NAMALWA (cell line): ENCODE results near the gene EHBP1L1.
"Not testable (repeated sequence)": the region's sequence is repeated elsewhere in the genome, so short reads cannot be mapped to it uniquely, and the experiment has no call there.

Experiments used
- DNase-seq: peaks from one replicate; pipeline ENCODE4 v3.0.0-alpha.2; 2015; ENCODE audit warnings: low spot score

The EHBP1L1 gene

DNA sequence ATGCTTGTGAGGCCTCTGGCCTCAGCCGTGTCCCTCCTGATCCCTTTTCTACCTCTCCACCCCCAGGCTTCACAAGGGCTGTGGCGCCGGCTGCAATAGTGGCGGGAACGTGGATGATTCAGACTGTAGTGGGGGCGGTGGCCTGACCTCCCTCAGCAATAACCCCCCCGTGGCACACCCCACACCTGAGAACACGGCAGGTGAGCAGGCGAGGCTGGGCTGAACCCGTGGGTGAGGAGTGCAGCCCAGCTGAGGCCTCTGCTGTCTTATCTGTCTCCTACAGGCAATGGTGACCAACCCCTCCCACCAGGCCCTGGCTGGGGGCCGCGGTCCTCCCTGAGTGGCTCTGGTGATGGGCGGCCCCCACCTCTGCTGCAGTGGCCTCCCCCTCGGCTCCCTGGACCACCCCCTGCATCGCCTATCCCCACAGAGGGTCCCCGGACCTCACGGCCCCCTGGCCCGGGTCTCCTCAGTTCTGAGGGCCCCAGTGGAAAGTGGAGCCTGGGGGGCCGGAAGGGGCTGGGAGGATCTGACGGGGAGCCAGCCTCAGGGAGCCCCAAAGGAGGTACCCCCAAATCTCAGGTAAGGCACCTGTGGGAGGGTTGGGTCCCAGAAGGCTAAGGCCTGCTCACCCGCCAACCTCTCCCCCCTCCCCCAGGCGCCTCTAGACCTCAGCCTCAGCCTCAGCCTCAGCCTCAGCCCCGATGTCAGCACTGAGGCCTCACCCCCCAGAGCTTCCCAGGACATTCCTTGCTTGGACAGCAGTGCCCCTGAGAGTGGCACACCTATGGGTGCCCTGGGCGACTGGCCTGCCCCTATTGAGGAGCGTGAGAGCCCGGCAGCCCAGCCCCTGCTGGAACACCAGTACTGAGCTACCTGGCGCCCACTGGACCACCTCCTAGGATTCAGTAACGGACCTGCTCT lies 60.5 kb downstream of the EHBP1L1 start:
- no peak for DNase-seq

DNA sequence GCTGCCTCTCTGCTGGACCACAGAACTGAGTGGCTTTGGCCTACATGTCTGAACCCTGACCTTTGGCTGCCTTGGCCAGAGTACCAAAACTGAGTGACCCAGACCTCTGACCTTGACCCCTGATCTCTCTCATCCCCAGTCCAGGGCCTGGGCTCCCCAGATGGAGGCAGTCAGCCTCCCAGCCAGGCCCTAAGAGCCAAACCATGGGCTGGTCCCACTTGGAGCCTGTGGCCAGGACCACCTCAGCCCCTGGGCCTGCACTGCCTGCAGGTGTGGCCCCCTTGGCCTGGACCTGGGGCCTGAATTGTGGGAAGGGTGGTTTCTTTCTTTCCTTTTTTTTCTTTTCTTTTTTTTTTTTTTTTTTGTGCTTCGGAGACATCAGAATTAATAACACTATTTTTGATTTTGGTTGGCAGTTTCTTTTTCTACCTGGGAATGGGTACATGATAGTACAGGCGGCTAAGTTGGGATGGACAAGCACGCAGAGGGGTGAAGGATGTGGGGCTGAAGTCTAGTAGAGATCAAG lies 61.2 kb downstream of the EHBP1L1 start:
- DNase-seq, result no peak

GRCh38 chr11:65637794-65638419 lies 62.1 kb downstream of the EHBP1L1 start, which contains the start of gene SIPA1:
SIPA1 (plus strand) TSS chr11:65638101; CDS start chr11:65640922, 2,821 bp downstream.
- DNase-seq, result peak; percentile 75

DNA sequence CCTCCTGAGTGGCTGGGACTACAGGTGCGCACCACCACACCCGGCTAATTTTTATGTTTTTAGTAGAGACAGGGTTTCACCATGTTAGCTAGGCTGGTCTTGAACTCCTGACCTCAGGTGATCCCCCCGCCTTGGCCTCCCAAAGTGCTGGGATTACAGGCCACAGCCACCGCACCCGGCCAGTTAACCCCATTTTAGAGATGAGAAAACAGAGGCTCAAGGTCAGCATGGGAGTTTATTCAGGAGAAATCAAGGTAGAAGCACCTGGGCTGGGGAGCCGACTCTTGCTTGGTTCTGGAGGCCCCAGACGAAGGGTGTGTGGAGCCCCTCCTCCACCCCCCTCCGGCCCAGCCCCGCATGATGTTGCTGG lies 63.4 kb downstream of the EHBP1L1 start:
- not testable (repeated sequence) for DNase-seq

DNA sequence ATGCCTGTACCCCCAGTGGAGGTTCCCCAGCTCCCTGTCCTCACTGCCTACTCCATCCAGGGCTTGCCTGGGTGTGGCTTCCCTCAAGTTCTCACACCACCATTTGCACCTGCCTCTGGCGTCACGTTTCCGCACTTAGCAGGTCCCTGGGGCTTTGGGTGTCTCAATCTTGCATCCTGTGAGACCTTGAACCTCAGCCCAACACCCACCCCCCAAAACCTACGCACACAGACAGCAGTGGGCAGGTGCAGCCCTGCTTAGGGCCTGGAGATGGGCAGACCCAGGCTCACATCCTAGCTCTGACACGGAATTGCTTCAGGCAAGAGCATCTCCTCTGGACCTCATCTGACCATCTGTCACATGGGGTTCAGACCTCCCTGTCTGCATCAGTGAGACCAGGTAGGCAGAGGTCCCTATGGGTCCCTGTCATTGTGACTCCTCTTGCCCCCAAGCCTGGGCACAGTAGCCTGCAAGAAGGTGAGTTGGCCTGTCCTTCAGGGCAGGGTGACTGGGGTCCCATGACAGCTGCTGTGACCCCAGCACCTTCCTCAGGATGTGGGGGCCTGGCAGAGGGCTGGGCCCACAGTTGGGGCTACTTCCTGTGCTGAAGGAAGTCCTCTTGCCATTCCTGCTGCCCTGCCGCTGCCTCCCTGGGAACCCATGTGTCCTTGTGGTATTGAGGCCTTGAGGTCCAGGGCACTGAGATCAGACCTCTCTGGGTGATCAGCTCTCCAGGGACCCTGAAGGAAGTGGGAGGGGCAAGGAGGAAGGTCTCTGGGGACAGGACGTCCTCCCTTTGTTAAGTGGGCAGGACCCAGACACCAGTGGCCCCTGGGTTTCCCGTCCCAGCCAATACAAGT lies 64.0 kb downstream of the EHBP1L1 start:
- DNase-seq, result peak; percentile 99

- peak; percentile 65 for DNase-seq
Observed at GRCh38 chr11:65640483-65641296, 64.8 kb downstream of the EHBP1L1 start.

- no peak for DNase-seq
Observed at GRCh38 chr11:65641297-65642013, 65.6 kb downstream of the EHBP1L1 start.
